Measurements from ENCODE around the gene HSDL2. TPM values are rescaled to one million over a fixed set of nuclear protein-coding genes. Genes with fewer than 3 reads are reported as not detected.

Gene HSDL2
- total and polyA plus RNA-seq, 2 donors (not counting 1 experiment from before 2014, with no cell fraction given), result 47.9 to 49.9 TPM

GRCh38 chr9:112473986-112474385 lies 94.1 kb downstream of the HSDL2 start:
- H3K4me3 ChIP-seq (replicated peaks in 1 of 4; ENCODE audit: control extremely low read depth in 1 of 4, insufficient read depth in 1 of 4, low read depth in 3 of 4, low read length in 4 of 4), result no peak overlapping the region
- H3K9ac ChIP-seq (ENCODE audit: insufficient read depth, low read length), result no peak overlapping the region
- H3K9me3 ChIP-seq (ENCODE audit: control insufficient read depth, insufficient read depth, low read depth, low read length), result no peaks in the 10 kb centered on the region
- H3K79me2 ChIP-seq (ENCODE audit: control insufficient read depth, insufficient read depth, low read length), result no peaks in the 10 kb centered on the region
- no peaks in the 10 kb centered on the region for H3K4me1 ChIP-seq (ENCODE audit: control insufficient read depth, extremely low read depth, insufficient read depth, low read length)
- H4K20me1 ChIP-seq (ENCODE audit: control insufficient read depth, extremely low read depth, insufficient read depth, low read length), result no peaks in the 10 kb centered on the region
- no peak for DNase-seq (ENCODE audit: low read depth in 2 of 2)
- no peak for TF ChIP-seq EZH2 (IDR thresholded peaks at IDR 0.05; ENCODE audit: low read length, missing control alignments)
- no peak for TF ChIP-seq CTCF (conservative IDR thresholded peaks at IDR 0.05 in 1 of 2, IDR thresholded peaks at IDR 0.05 in 1 of 2; ENCODE audit: low read depth in 1 of 2, low read length in 2 of 2)
- no peak overlapping the region for H3K4me2 ChIP-seq (ENCODE audit: extremely low read depth, insufficient read depth, low read length)
- no peaks in the 10 kb centered on the region for H3K27me3 ChIP-seq (ENCODE audit: control insufficient read depth, insufficient read depth, low read length)
- H3K27ac ChIP-seq (ENCODE audit: insufficient read depth, low read length), result no peak overlapping the region
- H3K36me3 ChIP-seq (ENCODE audit: control insufficient read depth, insufficient read depth, low read length), result no peaks in the 10 kb centered on the region
- no peak overlapping the region for H2AFZ ChIP-seq (ENCODE audit: low read length)

- no peak overlapping the region for H3K9ac ChIP-seq (ENCODE audit: insufficient read depth, low read length)
- H3K4me3 ChIP-seq (replicated peaks in 1 of 4; ENCODE audit: control extremely low read depth in 1 of 4, insufficient read depth in 1 of 4, low read depth in 3 of 4, low read length in 4 of 4), result no peak overlapping the region
- H3K27me3 ChIP-seq (ENCODE audit: control insufficient read depth, insufficient read depth, low read length), result no peaks in the 10 kb centered on the region
- no peak overlapping the region for H3K27ac ChIP-seq (ENCODE audit: insufficient read depth, low read length)
- H3K4me1 ChIP-seq (ENCODE audit: control insufficient read depth, extremely low read depth, insufficient read depth, low read length), result no peaks in the 10 kb centered on the region
- H4K20me1 ChIP-seq (ENCODE audit: control insufficient read depth, extremely low read depth, insufficient read depth, low read length), result no peaks in the 10 kb centered on the region
- no peak for DNase-seq (ENCODE audit: low read depth in 2 of 2)
- H2AFZ ChIP-seq (ENCODE audit: low read length), result no peak overlapping the region
- no peak for TF ChIP-seq EZH2 (IDR thresholded peaks at IDR 0.05; ENCODE audit: low read length, missing control alignments)
- TF ChIP-seq CTCF (conservative IDR thresholded peaks at IDR 0.05 in 1 of 2, IDR thresholded peaks at IDR 0.05 in 1 of 2; ENCODE audit: low read depth in 1 of 2, low read length in 2 of 2), result no peak
- no peak overlapping the region for H3K4me2 ChIP-seq (ENCODE audit: extremely low read depth, insufficient read depth, low read length)
- no peaks in the 10 kb centered on the region for H3K9me3 ChIP-seq (ENCODE audit: control insufficient read depth, insufficient read depth, low read depth, low read length)
- H3K36me3 ChIP-seq (ENCODE audit: control insufficient read depth, insufficient read depth, low read length), result no peaks in the 10 kb centered on the region
- H3K79me2 ChIP-seq (ENCODE audit: control insufficient read depth, insufficient read depth, low read length), result no peaks in the 10 kb centered on the region
Measured at GRCh38 chr9:112475318-112475717, 95.4 kb downstream of the HSDL2 start.

DNA sequence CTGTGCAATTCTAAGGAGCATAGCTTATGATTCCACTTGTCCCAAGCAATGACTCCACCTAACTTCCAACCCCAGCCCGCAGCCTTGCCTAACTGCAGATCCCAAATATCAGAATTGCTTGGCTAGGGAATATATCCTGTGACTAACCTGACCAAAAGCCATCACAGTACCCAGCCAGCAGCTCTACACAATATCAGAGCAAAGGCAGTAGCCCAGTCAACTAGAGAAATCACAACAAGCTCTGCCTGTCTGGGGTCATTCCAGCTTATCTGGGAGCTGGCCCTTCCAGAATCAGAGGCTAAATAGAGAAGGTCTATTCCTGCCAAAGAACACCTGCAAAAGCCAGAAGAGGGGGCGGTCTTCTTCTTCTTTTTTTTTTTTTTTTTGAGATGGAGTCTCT lies 97.4 kb downstream of the HSDL2 start:
- no peak overlapping the region for H3K4me3 ChIP-seq (replicated peaks in 1 of 4; ENCODE audit: control extremely low read depth in 1 of 4, insufficient read depth in 1 of 4, low read depth in 3 of 4, low read length in 4 of 4)

More for the DNA sequence above, 97.4 kb downstream of the HSDL2 start:
- Histone ChIP-seq H4K20me1 (ENCODE audit: control insufficient read depth, extremely low read depth, insufficient read depth, low read length) (no peaks in the 10 kb centered on the region), H3K9ac (ENCODE audit: insufficient read depth, low read length) (no peak overlapping the region), H3K4me2 (ENCODE audit: extremely low read depth, insufficient read depth, low read length) (no peak overlapping the region), H3K9me3 (ENCODE audit: control insufficient read depth, insufficient read depth, low read depth, low read length) (no peaks in the 10 kb centered on the region), H3K36me3 (ENCODE audit: control insufficient read depth, insufficient read depth, low read length) (no peaks in the 10 kb centered on the region), H3K79me2 (ENCODE audit: control insufficient read depth, insufficient read depth, low read length) (no peaks in the 10 kb centered on the region), H2AFZ (ENCODE audit: low read length) (no peak overlapping the region), H3K4me1 (ENCODE audit: control insufficient read depth, extremely low read depth, insufficient read depth, low read length) (no peaks in the 10 kb centered on the region), H3K27ac (ENCODE audit: insufficient read depth, low read length) (no peak overlapping the region), H3K27me3 (ENCODE audit: control insufficient read depth, insufficient read depth, low read length) (no peaks in the 10 kb centered on the region)
- no peak for TF ChIP-seq EZH2 (IDR thresholded peaks at IDR 0.05; ENCODE audit: low read length, missing control alignments)
- TF ChIP-seq CTCF (conservative IDR thresholded peaks at IDR 0.05 in 1 of 2, IDR thresholded peaks at IDR 0.05 in 1 of 2; ENCODE audit: low read depth in 1 of 2, low read length in 2 of 2), result no peak
- DNase-seq (ENCODE audit: low read depth in 2 of 2), result no peak

Data from fibroblast of lung (primary cell).